Adrenal gland (tissue), 12 donors: Measurements from ENCODE around the gene DCTN1. TPM values are rescaled to one million over a fixed set of nuclear protein-coding genes. Genes with fewer than 3 reads are reported as not detected.

Experiments
- DNase-seq, 7 donors: peaks; one replicate each; pipeline ENCODE4 v3.0.0-alpha.2; 2019 to 2020
- H3K27ac ChIP-seq, 5 donors: fragments of 200-600 bp; sonication (generic) in 4 of 5; 1 replicate in 3 of 5; 2 replicates in 2 of 5; pipeline versions ENCODE4 v1.5.1 to v1.8.0; 2016 to 2020; ENCODE audit warnings: mild to moderate bottlenecking in 1 of 5
- H3K27me3 ChIP-seq: fragments of 200-600 bp; 2 replicates; pipeline ENCODE4 v1.8.0; 2021
- H3K36me3 ChIP-seq, 2 donors: fragments of 200-600 bp; replicated peaks in 1 of 2; 1 replicate in 1 of 2; 2 replicates in 1 of 2; pipeline versions ENCODE4 v1.5.1 to v1.8.0; 2018 to 2022
- H3K4me1 ChIP-seq, 2 donors: fragments of 200-600 bp; replicated peaks in 1 of 2; 1 replicate in 1 of 2; 2 replicates in 1 of 2; pipeline versions ENCODE4 v1.5.1 to v1.8.0; 2018 to 2021
- H3K4me3 ChIP-seq, 4 donors: fragments of 200-600 bp; sonication (generic) in 3 of 4; one replicate each; pipeline ENCODE4 v1.5.1; 2016 to 2018
- H3K9me3 ChIP-seq, 3 donors: fragments of 200-600 bp; sonication (generic) in 1 of 3; replicated peaks in 1 of 3; 1 replicate in 2 of 3; 2 replicates in 1 of 3; pipeline versions ENCODE4 v1.5.1 to v1.8.0; 2016 to 2021
- CTCF ChIP-seq, 6 experiments: fragments of 450-650 bp in 4 of 6; fragments of 200-600 bp in 2 of 6; sonication (generic) in 1 of 6; IDR thresholded peaks; 1 replicate in 5 of 6; 2 replicates in 1 of 6; pipeline versions ENCODE4 v1.5.1 to v1.8.0; 2016 to 2021; ENCODE audit warnings: antibody characterized with exemption in 6 of 6, mild to moderate bottlenecking in 2 of 6, moderate library complexity in 1 of 6
- POLR2A ChIP-seq, 2 donors: fragments of 450-650 bp; IDR thresholded peaks; one replicate each; pipeline ENCODE4 v1.6.1; 2017; ENCODE audit warnings: antibody characterized with exemption in 2 of 2, mild to moderate bottlenecking in 2 of 2, moderate library complexity in 1 of 2
- WGBS, 4 donors: extraction: QIAGEN DNeasy Blood & Tissue Kit in 2 of 4; methylation state at CpG; one replicate each; pipeline versions ENCODE4 v1.1.5 to v1.1.7; 2013 to 2017; 5-methylcytosine and 5-hydroxymethylcytosine counted together
- intact Hi-C, 2 donors: fragments of 100-400 bp; cut with DNase I; formaldehyde crosslinking; loops; one replicate each; pipeline versions ENCODE4 v1.14.1 to v1.15.0; 2022 to 2023
- polyA plus RNA-seq, 3 donors: library from polyadenylated mRNA; stranded (reverse); fragments of 200-250 nt in 2 of 3; fragments of 350-450 nt in 1 of 3; fragmentation: Illumina TruSeq in 1 of 3; extraction: RNeasy Lipid Tissue Mini Kit (QIAGEN cat#74804) in 1 of 3; gene quantifications; one replicate each; pipeline ENCODE4 v1.2.3, GENCODE V29; 2013 to 2014
- total RNA-seq, 9 donors: library from RNA; depleted of rRNA in 4 of 9; stranded (reverse); fragments of >200 nt in 4 of 9; fragments of 120-200 nt in 1 of 9; fragmentation: NEBNext Ultra II Directional in 1 of 9; extraction: Animal tissue kit (Norgen Biotek cat#: 25700) in 1 of 9; gene quantifications; one replicate each; pipeline versions ENCODE4 v1.1.0 to v1.2.4, GENCODE V29; 2013 to 2023
- donor health status: healthy with polysubstance abuse.
- donor health status: Bipolar disorder and iron deficiency.
- donor health status: DM: yes; HTN: yes; CAD: no.
- donor health status: DM: no; HTN: no; CAD: no.
- donor health status: DM: no; HTN: no; CAD: no.
- donor health status: DM: yes; HTN: yes; CAD: no.

The DCTN1 gene
- total and polyA plus RNA-seq, 12 donors: 106 to 258 (median 146) TPM

GRCh38 chr2:74367789-74368188 is 12.3 kb downstream of the DCTN1 start:
- WGBS, 4 donors: 94 to 98% (median 97%) methylated on average over 6 to 7 of the region's 7 CpGs
- H3K4me3 ChIP-seq: no peak overlapping the region
- H3K27me3 ChIP-seq: no peaks in the 10 kb centered on the region
- no peak for TF ChIP-seq CTCF (IDR thresholded peaks at IDR 0.05)
- no peak for TF ChIP-seq POLR2A (IDR thresholded peaks at IDR 0.05)
- intact Hi-C loops: no loop called here
- DNase-seq: no peak
- no peaks in the 10 kb centered on the region for H3K9me3 ChIP-seq
- H3K36me3 ChIP-seq: peaks cover 0 to 88% of the 10 kb centered on the region in 2 donors
- H3K4me1 ChIP-seq: peaks cover 0 to 4% of the 10 kb centered on the region in 2 donors
- H3K27ac ChIP-seq: no peak overlapping the region

- Histone ChIP-seq H3K4me1 (no peaks in the 10 kb centered on the region), H3K27ac (no peak overlapping the region), H3K27me3 (no peaks in the 10 kb centered on the region), H3K36me3 (peaks cover 0 to 100% of the 10 kb centered on the region in 2 donors), H3K4me3 (no peak overlapping the region), H3K9me3 (no peaks in the 10 kb centered on the region)
- intact Hi-C loops: no loop called here
- 97 to 100% (median 98%) methylated on average over 3 of the region's 3 CpGs for whole genome bisulfite sequencing, 4 donors
- TF ChIP-seq CTCF (IDR thresholded peaks at IDR 0.05) (no peak), POLR2A (IDR thresholded peaks at IDR 0.05) (no peak)
- DNase-seq: no peak
Observed at GRCh38 chr2:74366036-74366435, 14.1 kb downstream of the DCTN1 start.

- Histone ChIP-seq H3K9me3 (no peaks in the 10 kb centered on the region), H3K4me3 (no peak overlapping the region), H3K27ac (no peak overlapping the region), H3K27me3 (no peaks in the 10 kb centered on the region), H3K4me1 (no peaks in the 10 kb centered on the region), H3K36me3 (peaks cover 0 to 100% of the 10 kb centered on the region in 2 donors)
- peak in 3 of 7 donors; percentile 36 to 45 (median 42) for DNase-seq
- 58 to 79% (median 69%) methylated on average over 7 to 8 of the region's 8 CpGs for WGBS, 4 donors
- TF ChIP-seq POLR2A (IDR thresholded peaks at IDR 0.05): no peak
- TF ChIP-seq CTCF (IDR thresholded peaks at IDR 0.05): no peak
- intact Hi-C loops: no loop called here
Observed at GRCh38 chr2:74364533-74365505, 15.3 kb downstream of the DCTN1 start.

- H3K9me3 ChIP-seq: no peaks in the 10 kb centered on the region
- no peak for TF ChIP-seq CTCF (IDR thresholded peaks at IDR 0.05)
- no peak for TF ChIP-seq POLR2A (IDR thresholded peaks at IDR 0.05)
- H3K36me3 ChIP-seq: peaks cover 0 to 94% of the 10 kb centered on the region in 2 donors
- H3K27me3 ChIP-seq: no peaks in the 10 kb centered on the region
- DNase-seq: no peak
- no peaks in the 10 kb centered on the region for H3K4me1 ChIP-seq
- 80 to 91% (median 84%) methylated on average over 11 of the region's 11 CpGs for WGBS, 4 donors
- H3K27ac ChIP-seq: no peak overlapping the region
- H3K4me3 ChIP-seq: no peak overlapping the region
- intact Hi-C loops: no loop called here
Observed at GRCh38 chr2:74361327-74361726, 18.8 kb downstream of the DCTN1 start.
